IMR-90 (cell line): ENCODE results near the gene CHAC1. TPM values are rescaled to one million over a fixed set of nuclear protein-coding genes. Genes with fewer than 3 reads are reported as not detected.

Source experiments
- ATAC-seq: fragments of 200-7000 bp; cut with Tn5 transposase; 2 replicates; pipeline ENCODE4 v1.9.1; 2020; ENCODE audit warnings: low read depth, mild to moderate bottlenecking, moderate library complexity
- BruUV-seq: library from RNA; stranded (reverse); fragments of 400-500 nt; replicated peaks from 2 replicates; lab custom pipeline; 2021; lab: Mats Ljungman, UMichigan
- CTCF ChIA-PET: fragments of 300-600 bp; formaldehyde crosslinking; extraction: SDS; loops from one replicate; lab custom pipeline; 2021; ENCODE audit warnings: antibody characterized with exemption; lab: Yijun Ruan, JAX
- POLR2A ChIA-PET: fragments of 300-600 bp; sonication (Branson Sonifier 250); formaldehyde crosslinking; loops from one replicate; lab custom pipeline; 2022; ENCODE audit warnings: antibody characterized with exemption; ENCODE audit not compliant: unreplicated experiment; lab: Charles Lee
- DNase-seq: peaks from one replicate; pipeline ENCODE4 v3.0.0; 2013
- H2AFZ ChIP-seq: replicated peaks from 2 replicates; pipeline ENCODE3; 2013; ENCODE audit warnings: low read length, mild to moderate bottlenecking; ENCODE audit not compliant: poor library complexity
- H2AK5ac ChIP-seq: 2 replicates; pipeline ENCODE4 v1.6.1; 2013; ENCODE audit warnings: low read depth, low read length, inconsistent platforms
- H2AK9ac ChIP-seq: replicated peaks from 2 replicates; pipeline ENCODE3; 2013; ENCODE audit warnings: mild to moderate bottlenecking, low read depth, low read length, moderate library complexity; ENCODE audit not compliant: poor library complexity
- H2BK120ac ChIP-seq: 2 replicates; pipeline ENCODE4 v1.6.1; 2013; ENCODE audit warnings: low read depth, low read length, inconsistent platforms
- H2BK15ac ChIP-seq: 3 replicates; pipeline ENCODE4 v1.6.1; 2013; ENCODE audit warnings: low read depth, low read length, inconsistent platforms
- H2BK20ac ChIP-seq: 2 replicates; pipeline ENCODE4 v1.6.1; 2013; ENCODE audit warnings: low read depth, mild to moderate bottlenecking, inconsistent platforms, low read length, moderate library complexity
- H2BK5ac ChIP-seq: 2 replicates; pipeline ENCODE4 v1.6.1; 2013; ENCODE audit warnings: mild to moderate bottlenecking, low read depth, low read length, inconsistent platforms; ENCODE audit not compliant: poor library complexity, severe bottlenecking
- H3K14ac ChIP-seq: replicated peaks from 2 replicates; pipeline ENCODE4 v1.6.1; 2013; ENCODE audit warnings: low read depth, low read length, inconsistent platforms
- H3K18ac ChIP-seq: 2 replicates; pipeline ENCODE4 v1.6.1; 2013; ENCODE audit warnings: low read depth, low read length, control low read depth
- H3K23ac ChIP-seq: 2 replicates; pipeline ENCODE4 v1.6.1; 2013; ENCODE audit warnings: low read depth, low read length, inconsistent platforms
- H3K27ac ChIP-seq: 2 replicates; pipeline ENCODE4 v1.5.1; 2013; ENCODE audit warnings: mild to moderate bottlenecking, control low read depth, low read length; ENCODE audit not compliant: insufficient read depth
- H3K27me3 ChIP-seq: 2 replicates; pipeline ENCODE4 v1.6.1; 2013; ENCODE audit warnings: low read length; ENCODE audit not compliant: control insufficient read depth, insufficient read depth
- H3K36me3 ChIP-seq: 2 replicates; pipeline ENCODE4 v1.6.1; 2013; ENCODE audit warnings: low read length, mixed read lengths; ENCODE audit not compliant: control insufficient read depth, insufficient read depth
- H3K4ac ChIP-seq: 2 replicates; pipeline ENCODE4 v1.6.1; 2013; ENCODE audit warnings: low read depth, low read length, inconsistent platforms
- H3K4me1 ChIP-seq: 2 replicates; pipeline ENCODE4 v1.6.1; 2013; ENCODE audit warnings: low read length, mixed read lengths; ENCODE audit not compliant: control insufficient read depth, insufficient read depth
- H3K4me2 ChIP-seq: 2 replicates; pipeline ENCODE4 v1.6.1; 2013; ENCODE audit warnings: low read depth, mild to moderate bottlenecking, control low read depth, low read length, moderate library complexity
- H3K4me3 ChIP-seq: 2 replicates; pipeline ENCODE4 v1.5.1; 2013; ENCODE audit warnings: low read depth, mild to moderate bottlenecking, control low read depth, low read length, moderate library complexity; ENCODE audit not compliant: insufficient read depth
- H3K56ac ChIP-seq: 2 replicates; pipeline ENCODE4 v1.6.1; 2013; ENCODE audit warnings: low read length, inconsistent platforms; ENCODE audit not compliant: insufficient read depth; ENCODE audit errors: extremely low read depth
- H3K79me1 ChIP-seq, 2 experiments: 2 replicates each; pipeline ENCODE4 v1.6.1; 2013; ENCODE audit warnings: low read length in 2 of 2, inconsistent platforms in 1 of 2, low read depth in 1 of 2
- H3K9ac ChIP-seq: 2 replicates; pipeline ENCODE4 v1.6.1; 2013; ENCODE audit warnings: low read depth, low read length, control low read depth
- H3K9me1 ChIP-seq: 2 replicates; pipeline ENCODE4 v1.6.1; 2013; ENCODE audit warnings: low read length, inconsistent platforms; ENCODE audit not compliant: insufficient read depth
- H3K9me3 ChIP-seq: 2 replicates; pipeline ENCODE4 v1.6.1; 2013; ENCODE audit warnings: low read length; ENCODE audit not compliant: control insufficient read depth, insufficient read depth
- H4K20me1 ChIP-seq: 2 replicates; pipeline ENCODE4 v1.6.1; 2013; ENCODE audit warnings: low read length, inconsistent platforms; ENCODE audit not compliant: insufficient read depth
- H4K5ac ChIP-seq: 2 replicates; pipeline ENCODE4 v1.6.1; 2013; ENCODE audit warnings: mild to moderate bottlenecking, low read depth, low read length, control low read depth
- H4K8ac ChIP-seq, 2 experiments: 2 replicates each; pipeline ENCODE4 v1.6.1; 2013; ENCODE audit warnings: low read depth in 2 of 2, low read length in 2 of 2, control low read depth in 1 of 2, inconsistent platforms in 1 of 2
- H4K91ac ChIP-seq: 2 replicates; pipeline ENCODE4 v1.6.1; 2013; ENCODE audit warnings: low read depth, low read length, inconsistent platforms; ENCODE audit not compliant: insufficient read depth
- BHLHE40 ChIP-seq: fragments of 150-350 bp; IDR thresholded peaks from 2 replicates; pipeline ENCODE4 v1.6.1; 2016; ENCODE audit warnings: mild to moderate bottlenecking, low read depth, low read length
- CHD1 ChIP-seq: IDR thresholded peaks from 2 replicates; pipeline ENCODE4 v1.6.1; 2012; ENCODE audit warnings: low read depth, low read length, improper control_type of control experiment
- ELK1 ChIP-seq: fragments of 150-350 bp; IDR thresholded peaks from 2 replicates; pipeline ENCODE4 v1.6.1; 2016; ENCODE audit warnings: low read depth, mild to moderate bottlenecking, low read length, moderate library complexity, borderline replicate concordance
- MAFK ChIP-seq: IDR thresholded peaks from 2 replicates; pipeline ENCODE4 v1.6.1; 2012; ENCODE audit warnings: low read depth, low read length, improper control_type of control experiment
- MAZ ChIP-seq: IDR thresholded peaks from 2 replicates; pipeline ENCODE4 v1.6.1; 2012; ENCODE audit warnings: low read depth, mild to moderate bottlenecking, low read length, improper control_type of control experiment, moderate library complexity, borderline replicate concordance
- RAD21 ChIP-seq: IDR thresholded peaks from 2 replicates; pipeline ENCODE4 v1.6.1; 2012; ENCODE audit warnings: low read length, improper control_type of control experiment
- SMC3 ChIP-seq: fragments of 150-350 bp; IDR thresholded peaks from 2 replicates; pipeline ENCODE4 v1.6.1; 2016; ENCODE audit warnings: low read depth, mild to moderate bottlenecking, antibody characterized with exemption, low read length, moderate library complexity
- WGBS, 2 experiments: methylation state at CpG; one replicate each; pipeline versions ENCODE4 v1.1.5 to v1.1.7; 2013; ENCODE audit warnings: missing lambda C conversion rate in 2 of 2; ENCODE audit not compliant: insufficient read length in 1 of 2; ENCODE audit errors: extremely low coverage in 2 of 2; 5-methylcytosine and 5-hydroxymethylcytosine counted together
- dilution Hi-C: fragments of 300-500 bp; cut with HindIII; formaldehyde crosslinking; loops from one replicate; pipeline ENCODE4 v1.14.3; 2018; ENCODE audit warnings: low sequenced_read_pairs; ENCODE audit not compliant: unreplicated experiment
- in situ Hi-C: fragments of 300-500 bp; cut with MboI; formaldehyde crosslinking; loops from 3 replicates; pipeline ENCODE4 v1.14.3; 2019; ENCODE audit warnings: low sequenced_read_pairs, inconsistent platforms, mixed read lengths
- intact Hi-C: fragments of 100-400 bp; cut with micrococcal nuclease; formaldehyde crosslinking; loops from 2 replicates; pipeline ENCODE4 v1.10.0; 2022
- polyA plus RNA-seq, 3 experiments: library from polyadenylated mRNA; depleted of rRNA; stranded (reverse); fragments of >200 nt; gene quantifications; 2 replicates each; pipeline ENCODE4 v1.2.3, GENCODE V29; 2012; ENCODE audit warnings: low replicate concordance in 1 of 3
- total RNA-seq: library from RNA; depleted of rRNA; stranded (reverse); fragments of >200 nt; gene quantifications from 2 replicates; pipeline ENCODE4 v1.2.3, GENCODE V29; 2012
- TF ChIP-seq, protein P1 (sequence below): conservative IDR thresholded peaks from 2 replicates; pipeline ENCODE4 v1.5.1; 2012; ENCODE audit warnings: mild to moderate bottlenecking, low read depth, low read length, improper control_type of control experiment

CHAC1 gene
- total and polyA plus RNA-seq, 2 of the 4 experiments (the other 2 are of a cell fraction) = 51.3 to 77.8 TPM

GRCh38 chr15:40952301-40952900 lies 870 bp upstream of the CHAC1 start:
- DNase-seq = no peak
- Histone ChIP-seq H3K9me3 (no peaks in the 10 kb centered on the region), H4K91ac (peak overlapping the region; percentile 99), H2BK5ac (peak overlapping the region; percentile 99), H2AK5ac (peak overlapping the region; percentile 96), H4K8ac (peak overlapping the region; percentile 78 to 98), H2BK15ac (peak overlapping the region; percentile 63; the same call in 2 of the 3 replicates), H3K23ac (peak overlapping the region; percentile 78), H3K9me1 (peaks cover 26% of the 10 kb centered on the region), H3K4me1 (peaks cover 27% of the 10 kb centered on the region), H2AK9ac (peak overlapping the region; percentile 99), H3K56ac (peak overlapping the region; percentile 69), H2AFZ (peak overlapping the region; percentile 96), H3K36me3 (peaks cover 26% of the 10 kb centered on the region), H3K14ac (peak overlapping the region; percentile 87), H2BK20ac (peak overlapping the region; percentile 27), H3K18ac (peak overlapping the region; percentile 81; the same call in 1 of the 2 replicates), H3K9ac (peak overlapping the region; percentile 84), H2BK120ac (peak overlapping the region; percentile 91), H3K79me1 (peaks cover 18 to 52% of the 10 kb centered on the region in 2 experiments), H3K27me3 (no peaks in the 10 kb centered on the region), H3K4me3 (peak overlapping the region; percentile 57), H3K4ac (peak overlapping the region; percentile 98), H3K4me2 (peak overlapping the region; percentile 74), H3K27ac (peak overlapping the region; percentile 96), H4K5ac (peak overlapping the region; percentile 87), H4K20me1 (peaks cover 40% of the 10 kb centered on the region)
- in situ Hi-C loops = no loop called here
- ATAC-seq = no peak
- ChIA-PET POLR2A (interaction anchor here (0.7 to 1.4 kb wide), 2 partner anchors 11 to 69 kb away, joined by 3 to 6 read pairs; no protein-coding TSS in a partner anchor), CTCF (interaction anchor here (2.7 to 4.6 kb wide), 2 partner anchors 11 to 66 kb away, joined by 11 to 23 read pairs; no protein-coding TSS in a partner anchor)
- BruUV-seq = no TSS peak
- 33% methylated on average over 19 of the region's 23 CpGs; no CpG with 5 or more reads in 1 of the 2 experiments for WGBS, 2 experiments
- dilution Hi-C loops = no loop called here
- TF ChIP-seq ELK1 (no peak), RAD21 (no peak), BHLHE40 (no peak), MAFK (no peak), SMC3 (no peak), CHD1 (no peak), MAZ (no peak)
- TF ChIP-seq, protein P1, sequence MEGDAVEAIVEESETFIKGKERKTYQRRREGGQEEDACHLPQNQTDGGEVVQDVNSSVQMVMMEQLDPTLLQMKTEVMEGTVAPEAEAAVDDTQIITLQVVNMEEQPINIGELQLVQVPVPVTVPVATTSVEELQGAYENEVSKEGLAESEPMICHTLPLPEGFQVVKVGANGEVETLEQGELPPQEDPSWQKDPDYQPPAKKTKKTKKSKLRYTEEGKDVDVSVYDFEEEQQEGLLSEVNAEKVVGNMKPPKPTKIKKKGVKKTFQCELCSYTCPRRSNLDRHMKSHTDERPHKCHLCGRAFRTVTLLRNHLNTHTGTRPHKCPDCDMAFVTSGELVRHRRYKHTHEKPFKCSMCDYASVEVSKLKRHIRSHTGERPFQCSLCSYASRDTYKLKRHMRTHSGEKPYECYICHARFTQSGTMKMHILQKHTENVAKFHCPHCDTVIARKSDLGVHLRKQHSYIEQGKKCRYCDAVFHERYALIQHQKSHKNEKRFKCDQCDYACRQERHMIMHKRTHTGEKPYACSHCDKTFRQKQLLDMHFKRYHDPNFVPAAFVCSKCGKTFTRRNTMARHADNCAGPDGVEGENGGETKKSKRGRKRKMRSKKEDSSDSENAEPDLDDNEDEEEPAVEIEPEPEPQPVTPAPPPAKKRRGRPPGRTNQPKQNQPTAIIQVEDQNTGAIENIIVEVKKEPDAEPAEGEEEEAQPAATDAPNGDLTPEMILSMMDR = no peak
- intact Hi-C loops = loop anchor here (2.0 to 5.0 kb wide), 2 partner anchors 30 to 65 kb away; no protein-coding TSS in a partner anchor
